Measurements from ENCODE around the gene SOX30. TPM values are rescaled to one million over a fixed set of nuclear protein-coding genes. Genes with fewer than 3 reads are reported as not detected.

SOX30 gene
- 0.07 to 0.10 TPM in 2 of 5 replicates, not detected in the others for total RNA-seq (2022; extraction: Qiagen RNA extraction; ENCODE audit: low read depth)

GRCh38 chr5:157652377-157652692 is at the start of gene SOX30:
Gene SOX30, minus strand, starts transcription at chr5:157652438. Its CDS starts 360 bp downstream, at chr5:157652078.

DNA sequence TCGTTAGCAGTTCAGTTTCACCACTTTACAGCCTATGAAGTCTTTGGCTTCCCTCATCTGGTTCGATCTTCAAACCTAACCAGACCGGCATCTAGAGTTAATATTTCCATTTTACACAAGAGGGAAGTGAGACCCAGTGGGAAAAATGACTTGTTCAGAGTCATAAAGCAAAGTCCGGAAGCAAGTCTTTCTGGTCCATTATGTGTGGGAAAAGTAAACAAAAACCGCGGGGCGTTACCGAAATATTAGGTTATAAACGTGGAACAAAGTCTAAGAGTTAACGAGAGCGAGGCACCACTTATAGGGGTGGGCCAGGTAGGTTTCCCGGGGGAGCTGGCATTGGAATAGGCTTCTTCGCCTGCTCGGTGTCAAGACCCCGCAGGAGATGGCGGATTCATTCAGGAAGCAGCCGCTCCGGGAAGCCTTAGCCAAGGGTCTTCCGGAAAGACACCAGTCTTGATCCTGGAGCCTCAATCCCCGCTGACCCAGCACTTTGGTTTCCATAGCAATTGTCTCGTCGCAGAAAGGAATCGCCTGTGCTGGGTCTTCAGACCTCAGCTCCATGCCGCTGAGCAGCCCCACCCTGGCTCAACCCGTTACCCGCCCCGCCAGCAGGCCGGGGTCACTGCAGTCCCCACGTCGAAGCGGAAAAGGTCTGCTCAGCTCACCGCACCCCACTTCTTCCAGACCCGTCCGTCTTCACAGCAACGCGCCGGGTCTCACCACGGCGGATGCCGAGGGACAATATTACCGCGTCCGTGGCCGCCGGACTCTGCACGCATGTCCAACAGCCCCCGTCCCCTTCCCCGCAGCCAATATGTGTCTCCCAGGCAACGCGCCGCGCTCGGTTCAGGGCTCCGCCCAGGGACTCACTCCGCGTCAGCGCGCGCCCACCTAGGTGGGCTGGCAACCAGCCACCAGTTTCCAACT is 18.7 kb upstream of the SOX30 start, which contains the start of gene C5orf52:
TSS of gene C5orf52 (plus strand) at position 872 of the 930 bp plus-strand sequence. CDS start 82 bp downstream, outside the sequence.

Other genes starting within 250 kb of the SOX30 start
- 13.0 to 19.3 TPM (median 16.4 TPM) in 5 replicates for gene NIPAL4, start 192.2 kb downstream of the SOX30 start, total RNA-seq (2022; extraction: Qiagen RNA extraction; ENCODE audit: low read depth)
- gene ADAM19, start 76.7 kb downstream of the SOX30 start, total RNA-seq (2022; extraction: Qiagen RNA extraction; ENCODE audit: low read depth), result 9.5 to 15.2 TPM (median 12.6 TPM) in 5 replicates
- gene C5orf52, start 19.1 kb upstream of the SOX30 start, total RNA-seq (2022; extraction: Qiagen RNA extraction; ENCODE audit: low read depth), result not detected in 5 replicates
- gene THG1L, start 79.0 kb upstream of the SOX30 start, total RNA-seq (2022; extraction: Qiagen RNA extraction; ENCODE audit: low read depth), result 24.1 to 31.3 TPM (median 25.1 TPM) in 5 replicates
- 2.3 to 3.3 TPM (median 3.0 TPM) in 5 replicates for gene LSM11, start 91.3 kb upstream of the SOX30 start, total RNA-seq (2022; extraction: Qiagen RNA extraction; ENCODE audit: low read depth)
- 58.0 to 83.4 TPM (median 74.0 TPM) in 5 replicates for gene CLINT1, start 206.7 kb upstream of the SOX30 start, total RNA-seq (2022; extraction: Qiagen RNA extraction; ENCODE audit: low read depth)